NCI-H2196 treated with DMSO at 0.1 percent for 48 hours (cell line): ENCODE results near the gene IFRD1.

Experiments
- DNase-seq: peaks from one replicate; lab custom pipeline; 2025; ENCODE audit not compliant: unreplicated experiment; lab: John Stamatoyannopoulos, UW

The IFRD1 gene, protein sequence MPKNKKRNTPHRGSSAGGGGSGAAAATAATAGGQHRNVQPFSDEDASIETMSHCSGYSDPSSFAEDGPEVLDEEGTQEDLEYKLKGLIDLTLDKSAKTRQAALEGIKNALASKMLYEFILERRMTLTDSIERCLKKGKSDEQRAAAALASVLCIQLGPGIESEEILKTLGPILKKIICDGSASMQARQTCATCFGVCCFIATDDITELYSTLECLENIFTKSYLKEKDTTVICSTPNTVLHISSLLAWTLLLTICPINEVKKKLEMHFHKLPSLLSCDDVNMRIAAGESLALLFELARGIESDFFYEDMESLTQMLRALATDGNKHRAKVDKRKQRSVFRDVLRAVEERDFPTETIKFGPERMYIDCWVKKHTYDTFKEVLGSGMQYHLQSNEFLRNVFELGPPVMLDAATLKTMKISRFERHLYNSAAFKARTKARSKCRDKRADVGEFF

DNA sequence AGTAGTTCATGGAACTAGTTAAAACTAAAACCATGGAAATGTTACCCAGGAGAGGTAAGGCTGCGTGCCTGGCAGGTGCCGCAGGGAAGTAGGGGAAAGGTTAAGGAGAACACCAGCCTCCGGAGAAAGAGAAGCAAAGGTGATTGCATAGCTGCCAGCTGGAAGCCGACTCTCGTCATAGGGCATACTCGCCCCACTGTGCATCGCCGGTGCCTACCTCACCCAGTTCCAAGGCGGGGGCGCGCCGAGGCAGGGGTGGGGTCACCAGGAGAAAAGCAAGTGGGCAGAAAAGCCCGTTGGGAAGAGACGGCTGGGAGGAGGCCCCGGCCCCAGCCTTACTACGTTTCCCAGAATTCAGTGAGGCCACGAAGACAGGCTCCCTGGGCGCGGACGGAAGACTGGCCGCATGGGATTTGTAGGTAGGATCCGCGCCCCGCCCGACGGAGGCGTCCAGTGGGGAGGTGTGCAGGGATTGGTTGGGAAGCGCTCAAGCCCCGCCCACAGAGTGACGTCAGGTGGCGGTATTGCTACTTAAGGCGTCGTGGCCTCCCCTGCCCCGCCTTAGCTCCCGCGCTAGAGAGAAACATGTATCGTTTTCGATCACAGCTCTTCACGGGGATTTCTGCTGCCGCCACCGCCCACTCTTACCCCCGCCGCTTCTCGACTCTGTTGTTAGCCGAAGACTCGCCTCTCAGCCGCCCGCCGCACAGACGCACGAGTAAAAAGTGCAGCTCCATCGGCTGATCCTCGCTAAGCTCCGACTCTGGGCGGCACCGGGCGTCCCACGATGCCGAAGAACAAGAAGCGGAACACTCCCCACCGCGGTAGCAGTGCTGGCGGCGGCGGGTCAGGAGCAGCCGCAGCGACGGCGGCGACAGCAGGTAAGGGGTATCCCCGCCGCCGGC, at the start of gene IFRD1:
Gene IFRD1 (plus strand): TSS at position 559 of the 905 bp plus-strand sequence. CDS start 229 bp downstream, at position 788.
- DNase-seq = peak; percentile 97

DNA sequence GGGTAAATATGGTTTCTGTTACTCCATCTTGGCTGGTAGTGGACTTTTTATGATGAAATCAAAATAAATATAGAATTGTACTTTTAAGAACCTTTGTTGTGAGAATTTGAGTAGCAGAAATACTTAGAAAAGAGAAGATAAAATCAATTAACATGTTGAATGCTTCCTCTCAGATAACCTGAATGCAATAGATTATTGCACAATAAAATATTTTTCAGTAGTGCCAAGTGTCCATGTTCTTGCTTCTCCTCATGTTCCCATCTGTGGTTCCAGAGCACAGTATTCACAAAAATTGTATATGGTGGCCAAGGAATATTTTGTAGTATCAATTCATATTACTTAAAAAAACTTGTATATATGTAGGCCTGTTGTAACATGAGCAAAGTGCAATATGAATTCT, 45.9 kb upstream of the IFRD1 start:
- no peak for DNase-seq

DNA sequence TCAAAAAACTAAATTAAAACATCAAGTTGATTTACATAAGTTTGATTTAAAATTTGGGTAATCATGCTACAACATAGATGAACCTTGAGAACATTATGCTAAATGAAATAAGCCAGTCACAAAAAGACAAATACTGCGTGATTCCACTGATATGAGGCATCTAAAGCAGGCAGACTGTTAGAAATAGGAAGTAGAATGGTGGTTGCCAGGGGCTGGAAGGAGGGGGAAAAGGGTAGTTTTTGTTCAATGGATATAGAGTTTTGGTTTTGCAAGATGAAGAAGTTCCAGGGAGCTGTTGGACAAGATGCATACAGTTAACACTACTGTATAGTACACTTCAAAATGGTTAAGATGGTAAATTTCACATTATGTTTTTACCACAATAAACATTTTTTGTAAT, 45.0 kb upstream of the IFRD1 start:
- DNase-seq = no peak

DNA sequence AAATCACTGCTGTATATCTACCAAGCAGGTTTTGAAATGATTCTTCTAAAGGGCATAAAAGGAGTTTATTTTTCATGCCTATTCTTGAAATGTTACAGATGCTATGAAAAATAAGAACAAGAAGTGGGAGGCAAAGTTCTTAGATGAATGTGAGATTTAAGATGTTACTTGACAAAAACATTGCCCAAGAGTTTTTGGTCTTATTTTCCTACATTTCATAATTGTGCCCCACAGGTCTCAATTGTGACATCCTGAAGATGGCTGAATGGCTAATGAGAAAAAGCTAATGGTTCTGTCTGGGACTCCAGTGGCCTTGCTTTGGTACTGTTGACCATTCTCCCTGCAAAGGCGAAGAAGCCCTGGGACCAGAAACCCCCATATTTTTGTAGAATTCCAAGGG, 43.0 kb upstream of the IFRD1 start:
- DNase-seq = no peak

DNA sequence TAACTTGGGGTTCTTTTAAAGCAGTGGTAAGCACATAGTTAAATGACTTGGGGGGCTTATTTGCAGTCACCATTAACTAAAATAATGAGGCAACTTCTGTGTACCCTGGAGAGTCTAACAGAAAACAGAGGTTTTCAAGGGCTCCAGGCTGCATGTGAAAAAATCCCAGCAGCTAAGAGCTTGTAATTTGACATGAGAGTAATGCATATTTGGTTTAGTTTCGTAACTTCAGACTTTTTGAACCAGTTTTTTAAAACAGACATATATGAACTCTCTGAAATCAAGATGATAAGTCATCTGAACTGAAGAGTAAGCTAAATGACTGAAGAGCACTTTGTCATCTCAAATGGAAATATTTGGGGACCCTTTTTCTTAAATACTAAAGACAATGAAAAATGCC, 40.2 kb upstream of the IFRD1 start:
- DNase-seq = no peak

DNA sequence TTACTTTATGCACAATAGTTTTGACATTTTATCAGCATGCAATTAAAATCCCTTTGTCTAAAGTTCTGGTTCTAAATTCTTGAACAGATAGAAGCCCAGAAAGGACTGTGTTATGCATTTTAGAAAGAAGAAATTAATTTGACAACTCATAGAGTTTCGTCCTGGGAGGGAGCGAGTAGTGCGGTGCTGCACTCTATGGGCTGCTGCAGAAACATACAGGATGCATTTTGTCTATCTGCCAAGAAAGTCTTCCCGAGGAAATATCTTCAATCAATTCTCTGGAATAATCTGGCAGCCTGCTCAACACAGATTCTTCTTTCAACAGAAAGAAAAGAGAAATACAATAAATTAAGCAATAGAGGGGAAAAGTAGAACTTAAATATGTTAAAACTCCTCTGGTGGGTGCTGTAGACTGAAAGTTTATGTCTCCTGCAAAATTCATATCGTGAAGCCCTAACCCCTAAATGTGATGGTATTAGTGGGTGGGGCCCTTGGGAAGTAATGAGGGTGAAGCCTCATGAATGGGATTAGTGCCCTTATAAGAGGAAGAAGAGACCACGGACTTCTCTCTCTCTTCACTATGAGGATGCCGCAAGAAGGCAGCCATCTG, 39.0 kb upstream of the IFRD1 start:
- DNase-seq = no peak

DNA sequence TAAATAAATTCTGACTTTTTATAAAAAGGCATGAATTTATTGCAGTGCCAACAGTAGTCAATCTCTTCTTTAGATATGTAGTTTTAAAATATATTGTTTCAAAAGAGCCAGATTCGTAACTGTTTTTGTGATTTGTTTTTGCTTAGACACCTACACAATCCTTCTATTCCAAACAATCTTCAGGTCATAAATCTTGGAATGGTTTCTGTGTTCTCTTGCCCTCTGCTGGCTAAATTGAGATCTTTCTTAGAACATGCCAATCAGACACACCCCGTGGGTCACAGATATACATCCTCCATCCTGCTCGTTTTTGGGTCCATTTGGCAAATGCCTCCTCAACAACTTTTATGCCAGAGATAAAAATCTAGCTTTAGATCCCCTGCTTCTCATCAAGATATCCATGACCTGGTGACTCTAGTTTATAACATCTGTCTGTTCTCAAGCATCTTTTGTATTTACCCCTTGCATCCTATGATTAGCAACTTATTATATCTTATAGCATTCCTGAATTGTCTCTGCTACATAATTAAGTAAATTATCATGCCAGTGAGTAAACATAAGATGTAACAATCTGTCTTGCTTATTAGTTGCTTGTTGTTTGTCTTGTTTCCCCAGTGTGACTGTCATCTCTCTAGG, 35.3 kb upstream of the IFRD1 start:
- peak; percentile 7 for DNase-seq

DNA sequence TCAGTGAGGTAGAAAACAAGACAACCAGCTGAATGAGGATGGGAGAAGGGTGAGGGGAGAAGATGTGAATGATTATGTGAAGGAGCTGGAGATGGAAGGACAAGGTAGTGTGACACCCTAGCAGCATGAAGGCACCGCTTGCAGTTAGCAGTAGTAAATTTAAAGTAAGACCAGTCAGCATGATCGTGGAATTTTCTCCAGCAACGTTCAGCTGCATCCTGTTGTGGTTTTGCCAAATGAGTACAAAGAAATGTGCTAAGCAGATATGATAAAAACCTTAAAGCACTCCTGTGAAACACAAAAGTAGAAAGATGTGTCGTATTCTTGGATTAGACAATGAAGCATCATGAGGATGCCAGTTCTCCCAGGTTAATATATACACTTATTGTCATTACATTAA, 34.1 kb upstream of the IFRD1 start:
- no peak for DNase-seq

DNA sequence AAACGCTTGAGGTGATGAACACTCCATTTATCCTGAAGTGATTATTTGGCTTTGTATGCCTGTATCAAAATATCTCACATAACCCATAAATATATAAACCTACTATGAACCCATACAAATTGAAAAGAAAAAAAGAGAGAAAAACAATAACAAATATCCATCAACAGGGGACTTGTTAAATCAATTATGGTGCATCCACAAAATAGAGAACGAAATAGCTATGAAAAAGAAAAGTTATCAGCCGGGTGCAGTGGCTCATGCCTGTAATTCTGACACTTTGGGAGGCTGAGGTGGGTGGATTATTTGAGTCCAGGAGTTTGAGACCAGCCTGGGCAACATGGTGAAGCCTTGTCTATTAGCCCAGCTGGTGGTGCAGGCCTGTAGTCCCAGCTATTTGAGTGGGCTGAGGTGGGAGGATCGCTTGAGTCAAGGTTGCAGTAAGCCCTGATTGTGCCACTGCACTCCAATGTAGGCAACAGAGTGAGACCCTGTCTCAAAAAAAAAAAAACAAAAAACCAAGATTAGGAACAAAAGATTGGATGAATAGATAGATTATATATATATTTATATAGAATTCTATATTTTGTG, 30.6 kb upstream of the IFRD1 start:
- no peak for DNase-seq

DNA sequence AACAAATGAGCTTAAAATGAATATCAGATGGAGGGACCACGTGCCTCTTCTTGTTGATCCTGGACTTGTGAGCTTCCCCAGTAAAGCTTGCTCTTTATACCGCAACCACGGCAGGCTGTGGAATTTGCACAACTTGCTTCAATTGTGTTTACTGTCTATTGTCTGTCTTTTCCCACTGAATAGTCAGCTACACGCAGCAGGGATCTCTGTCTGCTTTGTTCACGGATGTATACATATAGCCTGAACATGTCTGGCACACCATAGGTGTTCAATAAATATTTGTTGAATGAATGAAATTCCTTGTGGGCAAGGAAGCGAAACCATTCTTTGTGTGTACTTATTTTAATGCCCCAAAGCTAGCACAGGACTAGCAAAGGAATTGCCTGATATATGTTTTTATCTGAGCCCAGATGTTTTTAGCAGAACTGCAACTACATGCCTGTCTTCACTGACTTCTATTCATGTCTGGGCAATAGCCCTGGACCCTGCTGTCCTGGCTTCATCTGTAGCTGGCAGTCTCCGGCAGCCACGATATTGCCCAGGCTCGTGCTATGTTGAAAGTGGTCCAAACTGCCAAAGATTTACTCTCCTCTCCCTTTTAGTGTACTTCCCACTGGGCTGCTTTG, 29.9 kb upstream of the IFRD1 start:
- DNase-seq = no peak

DNA sequence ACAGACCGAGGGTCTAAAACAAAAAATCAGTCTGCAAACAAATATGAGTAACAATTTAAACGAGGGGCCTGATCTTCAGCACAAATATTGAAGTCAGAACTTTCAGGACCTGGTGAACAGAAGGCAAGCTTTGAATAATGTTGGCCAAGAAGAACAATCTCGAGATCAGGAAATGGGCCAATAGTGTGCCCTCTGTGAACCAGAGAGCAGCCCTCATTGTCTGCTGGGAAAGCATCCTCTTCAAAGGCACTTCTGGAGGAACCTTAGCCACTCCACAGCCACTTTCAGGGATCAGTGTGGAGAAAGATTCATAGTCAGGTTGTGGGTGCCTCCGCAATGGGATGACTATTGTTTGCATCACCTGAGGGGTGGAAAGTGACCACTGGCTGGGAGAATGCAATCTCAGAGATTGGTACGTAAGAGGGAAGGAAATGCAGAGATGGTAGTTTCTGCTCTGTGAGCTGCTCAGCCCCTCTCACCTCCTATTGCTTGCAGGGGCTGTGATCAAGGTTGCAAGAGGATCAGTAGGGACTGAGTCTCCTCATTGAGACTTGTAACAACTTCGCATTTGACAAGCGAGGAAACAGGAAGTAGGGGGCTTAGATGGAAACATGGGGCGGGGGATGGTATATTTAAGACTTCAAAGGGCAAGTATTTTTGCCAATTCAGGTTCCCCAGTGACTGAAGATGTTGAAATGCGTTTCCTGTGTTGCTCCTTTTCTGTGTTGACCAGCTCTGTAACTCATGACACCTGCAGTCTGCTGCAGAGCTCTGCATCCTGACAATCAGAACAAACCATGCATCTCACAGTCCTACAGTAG, 28.4 kb upstream of the IFRD1 start:
- DNase-seq = no peak

DNA sequence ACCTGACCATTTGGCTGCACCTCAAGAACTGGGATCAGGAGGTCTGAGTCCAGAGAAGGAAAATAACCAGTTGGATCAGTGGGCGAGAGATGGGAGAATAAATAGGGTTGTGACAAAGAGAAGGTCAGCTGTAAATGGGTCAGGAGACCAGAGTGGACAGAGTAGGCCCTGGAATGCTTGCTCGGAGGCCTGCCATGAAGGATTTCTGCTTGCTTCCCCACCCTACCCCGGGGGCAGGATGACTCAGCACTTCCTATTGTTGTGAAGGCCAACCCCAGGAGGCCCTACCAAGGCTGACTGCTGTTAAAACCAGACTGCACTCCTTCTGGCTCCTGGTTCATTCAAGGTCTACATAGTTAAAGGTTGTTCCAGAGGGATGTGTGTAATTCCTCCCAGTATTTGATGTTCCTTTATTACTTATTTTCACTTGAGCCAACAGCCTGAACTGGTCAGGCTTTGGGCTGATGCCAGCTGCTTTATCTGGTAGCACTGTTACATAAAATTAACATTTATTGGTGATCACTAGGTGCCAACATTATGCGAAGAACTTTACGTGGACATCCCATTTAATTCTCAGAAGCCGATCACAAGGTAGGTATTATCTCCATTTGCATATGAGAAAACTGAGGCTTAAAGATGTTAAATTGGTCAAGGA, 27.3 kb upstream of the IFRD1 start:
- DNase-seq = no peak

DNA sequence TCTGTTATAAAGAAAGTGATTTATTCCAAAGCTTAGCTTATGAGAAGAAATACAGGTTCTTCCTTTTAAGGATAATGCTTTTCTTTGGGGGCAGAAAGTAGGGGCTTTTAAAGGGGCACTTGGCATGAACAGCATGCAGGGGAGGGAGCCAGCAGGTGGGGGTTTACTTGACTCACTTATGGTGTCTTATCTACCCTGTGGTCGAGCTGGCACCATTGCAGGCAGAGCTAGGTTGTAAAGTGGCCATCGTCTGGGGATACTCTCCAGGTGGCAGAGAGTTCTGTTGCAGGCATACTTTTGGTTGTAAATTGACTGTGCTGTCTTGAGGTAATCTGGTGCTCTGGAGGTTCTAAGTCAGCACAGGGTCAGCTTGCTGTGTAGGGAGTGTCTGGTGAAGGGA, 26.3 kb upstream of the IFRD1 start:
- DNase-seq = no peak

DNA sequence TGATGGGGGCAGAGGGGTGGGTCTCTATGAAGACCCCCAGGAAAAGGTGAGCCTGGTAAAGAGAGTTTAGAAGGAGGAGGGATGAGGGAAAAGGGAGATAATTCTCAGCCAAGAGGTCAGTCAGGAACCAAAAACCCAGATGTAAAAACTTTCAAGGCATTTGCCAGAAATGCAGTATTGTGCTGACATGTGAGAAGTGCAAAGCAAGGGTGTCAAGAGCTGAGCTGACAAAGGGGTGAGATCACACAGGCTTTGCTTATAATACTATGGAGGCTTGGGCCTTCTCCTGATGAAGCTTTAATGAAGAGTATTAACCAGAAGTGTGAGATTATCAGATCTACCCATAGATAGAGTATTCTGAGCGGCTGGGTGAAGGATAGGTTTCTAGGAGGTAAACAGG, 22.3 kb upstream of the IFRD1 start:
- no peak for DNase-seq

DNA sequence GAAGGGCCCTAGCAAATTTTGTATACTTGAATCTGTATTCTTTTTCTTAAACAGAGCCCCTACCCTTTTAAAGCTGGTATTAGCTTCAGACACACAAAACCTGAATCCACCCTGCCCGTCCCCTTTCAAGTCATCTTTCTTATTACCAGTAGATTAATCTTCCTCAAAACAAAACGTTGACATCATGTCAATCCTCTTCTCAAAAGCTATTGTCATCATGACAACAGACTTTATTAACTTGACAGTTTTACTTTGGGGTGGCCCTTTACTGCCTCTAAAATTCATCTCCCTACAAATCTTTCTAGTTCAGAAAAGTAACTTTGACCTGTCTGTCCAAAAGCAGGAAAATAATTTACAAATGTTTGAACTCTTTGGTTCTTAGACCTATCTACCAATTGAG, 21.5 kb upstream of the IFRD1 start:
- DNase-seq = no peak

DNA sequence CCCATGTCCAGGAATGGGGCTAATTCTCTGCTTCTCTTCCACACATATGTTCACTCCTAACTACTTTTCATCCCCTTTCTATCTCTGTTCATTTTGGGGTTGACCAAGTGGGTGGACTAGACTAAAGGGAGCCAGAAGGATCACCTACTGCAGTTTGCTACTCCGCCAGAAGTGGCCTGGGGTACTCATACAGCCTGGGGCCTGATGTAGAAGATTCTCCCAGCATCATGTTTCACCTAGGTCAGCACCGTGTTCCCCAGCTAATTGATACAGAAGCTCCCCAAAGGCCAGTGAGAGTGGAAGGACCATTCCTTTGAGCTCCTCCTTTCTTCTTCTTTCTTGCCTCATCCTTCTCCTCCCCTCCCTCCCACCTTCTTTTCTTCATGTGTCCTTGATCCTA, 19.6 kb upstream of the IFRD1 start:
- DNase-seq = no peak

DNA sequence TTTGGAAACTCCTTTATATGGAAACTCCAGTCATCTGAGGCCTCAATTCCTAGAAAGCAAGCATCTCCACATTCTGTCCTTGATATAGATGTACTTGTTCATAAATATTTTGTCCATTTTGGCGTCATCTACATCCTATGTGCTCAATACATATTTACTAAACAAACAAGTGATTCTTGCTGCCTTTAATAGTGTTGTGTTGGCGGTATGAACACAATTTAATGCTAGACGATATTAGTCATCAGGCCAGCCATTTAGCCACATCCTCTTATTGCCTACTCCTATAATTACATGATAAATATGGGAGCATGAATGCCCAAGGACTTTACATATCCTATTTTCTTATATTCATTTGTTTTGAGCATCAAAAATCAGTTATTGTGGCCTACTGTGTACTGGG, 18.5 kb upstream of the IFRD1 start:
- DNase-seq = no peak

DNA sequence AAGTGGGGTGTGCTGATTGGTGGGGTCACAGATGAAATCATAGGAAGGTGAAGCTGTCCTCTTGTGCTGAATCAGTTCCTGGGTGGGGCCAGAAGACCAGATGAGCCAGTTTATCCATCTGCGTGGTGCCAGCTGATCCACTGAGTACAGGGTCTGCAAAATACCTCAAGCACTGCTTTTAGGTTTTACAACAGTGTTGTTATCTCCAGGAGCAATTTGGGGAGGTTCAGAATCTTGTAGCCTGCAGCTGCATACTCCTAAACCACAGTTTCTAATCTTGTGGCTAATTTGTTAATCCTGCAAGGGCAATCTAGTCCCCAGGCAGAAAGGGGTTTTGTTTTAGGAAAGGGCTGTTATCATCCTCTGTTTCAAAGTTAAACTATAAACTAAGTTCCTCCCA, 17.0 kb upstream of the IFRD1 start:
- DNase-seq = no peak

DNA sequence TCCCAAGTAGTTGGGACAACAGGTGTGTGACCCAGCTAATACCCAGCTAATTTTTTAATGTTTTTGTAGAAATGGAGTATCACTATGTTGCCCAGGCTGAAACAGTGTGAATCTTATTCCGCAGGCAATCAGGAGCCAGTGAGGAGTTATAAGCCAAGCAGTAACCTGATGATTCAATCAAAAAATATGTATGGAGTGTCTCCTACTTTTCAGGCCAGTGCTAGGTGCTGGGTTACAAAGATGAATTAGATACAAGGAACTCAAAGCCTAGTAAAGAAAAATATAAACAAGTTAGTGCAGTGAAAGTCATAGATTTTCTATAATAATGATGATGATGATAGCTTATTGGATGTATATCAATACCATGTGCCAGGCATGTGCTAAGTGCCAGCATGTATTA, 13.2 kb upstream of the IFRD1 start:
- no peak for DNase-seq
